Activated T-cell treated with anti-CD3 and anti-CD28 coated beads, Interleukin-2, amount 50 U/mL, for 1 hour (primary cell): ENCODE measurements around the gene ARL16.
A peak's percentile ranks its signal among the peaks of the same experiment; 100 is the strongest.

ENCODE experiments used
- DNase-seq: peaks from one replicate; pipeline ENCODE4 v3.0.0-alpha.2; 2020

The ARL16 gene

DNA sequence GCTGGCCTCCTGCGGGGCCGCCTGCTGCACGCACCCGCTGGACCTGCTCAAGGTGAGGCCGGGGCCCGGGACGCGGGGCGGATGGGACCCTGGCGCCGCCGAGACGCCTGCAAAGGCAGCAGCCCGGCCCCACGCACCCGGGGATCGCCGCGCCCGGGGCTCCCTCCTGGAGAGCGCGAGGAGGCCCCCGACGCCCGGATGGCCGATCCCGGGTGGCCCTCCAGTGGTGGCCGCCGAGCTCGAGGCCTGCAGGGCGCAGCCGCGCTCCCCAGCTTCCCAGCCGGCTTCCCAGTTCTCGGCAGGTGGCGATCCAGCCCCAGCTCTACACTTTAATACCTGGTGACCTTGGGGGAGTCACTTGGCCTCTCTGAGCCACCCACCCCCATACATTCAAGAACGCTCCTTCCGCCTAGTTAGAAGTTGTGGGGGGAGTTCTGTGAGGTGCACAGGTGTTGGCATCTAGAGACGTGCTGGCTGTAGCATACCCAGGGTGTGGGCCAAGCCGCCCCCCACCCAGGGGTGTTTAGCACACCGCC is 28.9 kb upstream of the ARL16 start:
- no peak for DNase-seq

DNA sequence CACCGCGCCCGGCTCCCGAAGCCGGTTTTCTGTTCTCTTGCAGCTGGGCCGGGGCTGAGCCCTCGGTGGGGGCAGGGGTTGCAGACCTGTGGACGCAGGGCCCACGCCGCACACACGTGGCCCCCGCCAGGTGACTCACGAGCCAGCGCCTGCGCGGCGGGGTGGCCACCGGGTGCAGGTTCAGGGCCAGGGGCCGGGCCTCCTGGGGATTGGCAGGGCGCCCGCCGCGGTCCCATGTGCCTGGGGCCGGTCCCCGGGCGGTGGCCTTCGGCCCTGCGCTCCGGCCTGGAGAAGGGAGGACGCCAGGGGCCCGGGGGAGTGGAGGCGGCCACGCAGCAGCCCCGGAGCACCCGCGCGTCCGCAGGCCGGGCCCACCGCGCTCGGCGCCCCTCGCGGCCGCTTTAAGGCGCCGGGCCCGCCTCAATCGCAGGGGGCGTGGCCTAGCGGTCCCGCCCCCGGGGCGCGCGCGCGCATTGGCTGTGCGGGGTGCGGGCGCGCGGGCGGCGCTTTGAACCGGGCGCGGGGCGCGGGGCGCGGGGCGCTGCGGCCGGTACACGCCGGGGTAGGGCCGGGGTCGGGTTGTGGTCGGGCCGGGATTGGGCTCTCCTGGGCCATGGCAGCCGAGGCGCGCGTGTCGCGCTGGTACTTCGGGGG is 28.3 kb upstream of the ARL16 start, which contains the start of gene SLC25A10:
SLC25A10 (plus strand) TSS at position 471 of the 654 bp plus-strand sequence; CDS start at position 614, 143 bp downstream.
- peak; percentile 86 for DNase-seq

DNA sequence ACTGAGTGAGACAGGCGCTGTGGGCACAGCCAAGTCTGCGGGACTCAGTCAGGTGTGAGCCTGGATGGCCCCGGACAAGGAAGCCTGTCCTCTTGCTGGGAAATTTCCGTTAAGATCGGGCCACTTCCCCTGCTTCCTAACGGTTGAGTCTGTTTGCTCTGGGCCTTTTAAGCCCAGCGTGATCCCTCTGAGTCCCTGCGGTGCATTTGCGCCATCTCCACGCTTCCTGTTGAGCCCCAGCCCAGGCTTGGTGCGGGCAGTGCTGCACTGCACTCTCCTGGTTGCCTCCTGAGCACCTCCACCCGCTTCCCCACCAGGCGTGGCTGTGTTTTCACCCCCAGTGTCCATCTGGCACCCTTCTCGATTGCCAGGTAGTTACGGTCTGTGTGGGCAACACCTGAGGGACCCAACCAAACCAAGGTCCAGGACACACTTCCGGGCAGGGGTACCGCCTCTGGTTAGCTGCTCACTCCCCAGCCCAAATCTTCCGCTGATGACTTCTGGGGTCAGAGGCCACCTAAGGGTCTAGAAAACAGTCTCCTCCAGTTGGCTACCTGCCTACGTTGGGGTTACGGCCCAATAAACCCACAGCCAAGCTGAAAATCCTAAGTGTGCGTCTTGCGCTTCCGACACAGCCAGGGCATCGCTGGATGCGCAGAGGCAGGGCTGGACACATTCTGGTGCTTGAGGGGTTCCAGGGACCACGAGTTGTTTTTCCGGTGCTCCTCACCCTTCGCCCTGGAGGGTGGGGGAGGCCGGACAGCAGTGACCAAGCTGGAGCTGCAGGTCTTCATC is 27.1 kb upstream of the ARL16 start:
- DNase-seq = no peak

DNA sequence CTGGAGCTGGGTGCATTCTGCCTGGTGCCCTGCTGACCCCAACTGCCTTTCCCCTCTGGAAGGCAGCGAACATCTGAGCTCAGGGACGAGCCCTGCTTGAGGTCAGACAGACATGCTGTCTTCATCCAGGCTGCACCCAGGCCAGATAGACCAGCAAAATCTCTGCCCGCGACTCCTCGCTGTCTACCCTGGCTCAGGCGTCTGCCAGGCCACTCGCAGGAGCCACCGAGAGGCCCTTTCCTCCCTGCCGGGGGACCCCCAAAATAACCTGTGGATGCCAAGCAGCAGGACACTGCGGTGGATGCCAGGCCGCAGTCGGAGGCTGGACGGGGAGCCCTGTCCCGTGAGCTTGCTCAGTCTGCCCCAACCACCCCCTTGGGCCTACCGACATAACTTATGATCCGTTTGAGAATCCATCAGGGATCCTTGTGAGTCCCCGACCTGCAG is 25.2 kb upstream of the ARL16 start:
- no peak for DNase-seq

DNA sequence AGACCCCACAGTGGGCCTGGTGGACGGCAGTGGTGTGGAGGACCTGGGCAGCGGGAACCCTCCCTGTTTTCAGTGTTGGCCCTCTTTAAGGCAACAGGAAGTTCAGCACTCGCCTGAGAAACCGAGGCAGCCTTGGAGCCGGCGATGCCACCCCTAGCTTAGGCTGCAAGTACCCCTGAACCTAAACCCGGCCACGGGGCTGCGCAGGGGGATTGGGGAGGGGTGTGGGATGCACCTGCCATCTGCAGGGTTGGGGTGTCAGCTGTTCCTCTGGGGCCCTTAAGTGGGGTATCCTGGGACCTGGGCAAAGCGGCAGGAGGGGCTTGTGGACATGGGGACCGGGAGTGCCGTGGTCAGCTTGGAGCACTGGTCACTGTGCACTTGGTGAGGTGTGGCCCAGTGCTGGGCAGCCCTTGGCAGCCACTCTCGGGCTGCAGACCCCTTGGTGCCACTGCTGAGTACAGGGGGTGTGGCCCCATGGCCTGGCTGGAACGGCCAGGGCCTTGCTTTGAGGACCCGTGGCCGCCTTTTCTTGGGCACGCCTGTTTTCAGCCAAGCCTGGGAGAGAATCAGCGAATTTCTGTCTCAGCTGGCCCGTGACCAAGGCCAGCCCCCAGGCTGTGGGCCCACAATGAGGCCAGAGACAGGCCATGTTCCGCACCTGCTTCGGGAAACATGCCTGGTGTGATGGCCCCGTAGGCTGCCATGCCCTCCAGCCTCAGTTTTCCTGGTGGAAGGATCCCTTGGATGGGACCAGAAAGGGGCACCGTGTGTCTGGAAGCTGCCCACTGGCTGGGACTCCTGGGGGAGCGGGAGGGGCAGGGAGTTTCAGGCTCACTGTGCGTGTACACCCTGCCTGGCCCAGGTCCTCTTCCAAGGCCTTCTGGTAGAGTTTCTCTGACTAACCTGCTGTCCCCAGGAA is 24.4 kb upstream of the ARL16 start:
- DNase-seq = no peak

DNA sequence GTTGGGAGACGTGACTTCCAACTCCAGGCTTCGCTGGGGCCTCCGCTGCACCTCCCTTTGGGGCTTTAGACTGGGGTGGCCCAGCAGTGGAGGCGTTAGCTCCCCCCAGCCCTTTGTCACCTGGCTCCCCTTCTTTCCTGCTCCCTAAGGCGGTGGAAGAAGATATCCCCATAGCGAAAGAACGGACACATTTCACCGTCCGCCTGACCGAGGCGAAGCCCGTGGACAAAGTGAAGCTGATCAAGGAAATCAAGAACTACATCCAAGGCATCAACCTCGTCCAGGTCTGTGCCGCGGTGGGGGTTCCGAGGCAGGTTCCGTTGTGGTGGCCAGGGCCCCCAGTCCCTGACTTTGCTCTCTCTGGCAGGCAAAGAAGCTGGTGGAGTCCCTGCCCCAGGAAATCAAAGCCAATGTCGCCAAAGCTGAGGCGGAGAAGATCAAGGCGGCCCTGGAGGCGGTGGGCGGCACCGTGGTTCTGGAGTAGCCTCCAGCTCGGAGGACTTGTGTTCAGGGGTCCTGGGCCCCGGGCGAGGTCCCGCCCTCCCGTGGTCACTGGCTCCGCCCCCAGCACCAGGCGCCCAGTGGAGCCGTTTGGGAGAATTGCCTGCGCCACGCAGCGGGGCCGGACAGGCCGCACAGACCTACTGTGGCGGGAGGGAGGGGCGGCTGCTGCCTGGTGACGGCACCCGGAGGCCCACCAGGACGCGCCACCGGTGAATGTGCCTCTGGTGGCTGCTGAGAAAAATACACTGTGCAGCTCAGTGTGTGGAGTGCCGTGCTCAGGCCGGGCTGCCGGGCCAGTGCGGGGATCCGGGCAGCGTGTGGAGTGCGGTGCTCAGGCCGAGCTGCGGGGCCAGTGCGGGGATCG is 23.4 kb upstream of the ARL16 start:
- no peak for DNase-seq

DNA sequence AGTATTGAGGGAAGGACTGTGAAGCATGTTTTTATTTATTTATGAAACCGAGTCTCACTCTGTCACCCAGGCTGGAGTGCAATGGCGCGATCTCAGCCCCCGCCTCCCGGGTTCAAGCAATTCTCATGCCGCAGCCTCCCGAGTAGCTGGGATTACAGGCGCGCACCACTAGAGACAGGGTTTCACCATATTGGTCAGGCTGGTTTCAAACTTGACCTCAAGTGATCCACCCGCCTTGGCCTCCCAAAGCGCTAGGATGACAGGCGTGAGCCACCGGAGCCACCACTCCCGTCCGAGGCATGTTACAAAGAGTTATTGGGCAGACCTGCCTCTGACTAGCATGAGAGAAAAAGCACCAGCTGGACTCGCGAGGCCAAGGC is 22.6 kb upstream of the ARL16 start:
- DNase-seq = no peak

DNA sequence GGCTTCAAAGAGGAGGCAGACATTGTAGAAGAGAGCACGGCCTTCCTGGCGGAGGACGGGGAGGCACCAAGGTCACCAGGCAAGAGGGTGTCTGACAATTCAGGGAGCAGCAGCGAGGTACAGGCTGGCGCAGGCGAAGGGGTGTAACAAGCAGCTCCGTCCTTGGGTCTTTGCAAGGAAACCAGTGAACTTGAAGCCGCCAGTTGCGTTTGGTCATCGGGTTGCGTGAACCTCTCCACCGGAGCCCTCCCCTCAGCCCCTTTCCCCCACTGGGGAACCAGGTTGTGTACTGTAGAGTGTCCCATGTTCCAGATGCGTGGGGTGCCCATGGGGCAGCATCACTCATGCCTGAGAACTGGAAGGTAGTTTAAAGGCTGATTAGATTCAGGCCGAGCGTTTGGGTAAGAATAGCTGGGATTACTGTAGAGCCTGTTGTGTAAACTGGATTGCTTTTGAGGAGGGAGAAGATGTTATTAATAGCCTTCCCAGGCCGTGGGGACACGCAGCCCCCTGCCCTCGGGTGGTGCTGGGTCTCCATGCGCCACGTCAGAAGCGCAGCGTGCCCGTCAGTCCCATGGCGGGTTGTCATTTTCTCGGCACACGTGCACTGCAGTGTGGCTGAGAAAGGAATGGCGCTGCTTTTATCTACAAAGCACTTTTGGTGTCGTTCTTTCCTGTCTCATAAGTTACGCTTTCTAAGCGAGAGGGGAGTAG is 22.1 kb upstream of the ARL16 start:
- no peak for DNase-seq

DNA sequence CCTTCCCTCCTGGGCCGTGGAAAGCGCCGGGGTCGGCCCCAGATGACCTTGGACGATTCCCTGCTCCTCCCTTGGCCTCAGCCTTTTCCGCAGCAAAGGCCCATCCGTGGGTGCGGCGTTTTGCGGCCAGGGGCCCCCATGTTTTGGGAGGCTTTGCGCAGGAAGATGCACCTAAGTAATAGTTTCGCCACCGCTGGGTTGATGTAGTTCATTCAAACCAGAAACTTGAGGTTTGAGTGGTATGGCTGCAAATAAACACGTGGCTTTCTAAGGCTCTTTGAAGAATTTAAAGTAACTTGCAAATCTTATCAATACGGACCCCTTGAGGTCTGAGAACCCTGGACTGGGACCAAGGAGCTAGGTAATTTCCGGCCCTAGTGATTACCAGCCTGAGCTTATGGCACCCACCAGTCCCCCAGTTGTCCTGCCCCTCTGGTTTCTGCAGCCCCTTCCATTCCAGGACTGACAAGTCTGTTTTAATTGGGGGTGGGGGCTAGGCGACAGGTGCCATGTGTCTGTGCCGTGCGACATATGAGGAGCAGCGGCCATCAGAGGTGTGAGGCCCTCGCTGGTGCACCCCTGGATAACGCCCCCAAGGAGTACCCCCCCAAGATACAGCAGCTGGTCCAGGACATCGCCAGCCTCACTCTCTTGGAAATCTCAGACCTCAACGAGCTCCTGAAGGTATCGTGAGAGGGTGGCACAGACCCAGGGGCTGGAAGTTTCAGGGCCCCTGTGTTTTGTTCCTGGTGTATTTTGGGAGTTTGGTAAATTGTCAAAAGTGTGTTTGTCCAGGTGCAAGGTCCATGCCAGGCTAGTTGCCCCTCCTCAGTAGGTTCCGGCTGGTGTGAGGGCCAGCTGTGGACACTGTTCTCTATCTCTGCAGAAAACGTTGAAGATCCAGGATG is 20.4 kb upstream of the ARL16 start:
- DNase-seq = no peak

DNA sequence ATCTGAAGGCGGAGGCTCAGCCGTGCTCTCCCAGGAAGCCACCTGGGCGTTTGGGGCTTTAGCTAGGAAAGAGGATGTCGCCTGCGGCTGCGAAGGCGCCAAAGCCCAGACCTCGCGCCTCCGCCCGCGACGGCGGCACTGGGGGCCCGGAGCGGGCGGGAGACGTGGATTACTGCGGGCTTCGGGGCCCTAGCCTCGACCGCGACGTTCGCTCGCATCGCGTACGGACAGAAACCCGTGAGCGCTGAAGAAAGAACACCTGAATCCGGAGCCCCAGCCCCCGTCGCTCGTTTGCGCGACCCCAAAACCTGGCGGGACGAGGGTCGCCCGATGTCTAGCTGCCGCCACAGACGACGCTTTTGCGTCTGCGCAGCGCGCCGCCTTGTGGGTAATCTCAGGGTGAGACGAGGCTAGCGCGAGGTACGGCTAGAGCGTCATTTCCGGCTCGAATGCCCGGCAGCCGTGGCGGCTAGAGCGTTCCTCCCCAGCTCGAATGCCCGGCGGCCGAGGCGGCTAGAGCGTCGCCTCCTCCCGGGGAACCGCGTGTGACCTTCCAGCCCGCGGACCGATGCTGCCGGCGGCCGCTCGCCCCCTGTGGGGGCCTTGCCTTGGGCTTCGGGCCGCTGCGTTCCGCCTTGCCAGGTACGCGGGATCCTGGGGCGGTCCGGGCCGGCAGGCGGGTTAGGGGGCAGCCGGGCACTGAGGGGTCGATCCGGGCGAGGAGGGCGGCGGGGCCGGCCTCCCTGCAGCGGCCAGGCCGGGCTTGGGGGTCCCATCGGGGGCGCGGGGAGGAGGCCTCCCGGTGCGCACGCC is 19.5 kb upstream of the ARL16 start, which contains the start of gene MRPL12:
MRPL12 (plus strand) TSS at position 434 of the 813 bp plus-strand sequence; CDS start at position 569, 135 bp downstream.
- DNase-seq = peak; percentile 88

DNA sequence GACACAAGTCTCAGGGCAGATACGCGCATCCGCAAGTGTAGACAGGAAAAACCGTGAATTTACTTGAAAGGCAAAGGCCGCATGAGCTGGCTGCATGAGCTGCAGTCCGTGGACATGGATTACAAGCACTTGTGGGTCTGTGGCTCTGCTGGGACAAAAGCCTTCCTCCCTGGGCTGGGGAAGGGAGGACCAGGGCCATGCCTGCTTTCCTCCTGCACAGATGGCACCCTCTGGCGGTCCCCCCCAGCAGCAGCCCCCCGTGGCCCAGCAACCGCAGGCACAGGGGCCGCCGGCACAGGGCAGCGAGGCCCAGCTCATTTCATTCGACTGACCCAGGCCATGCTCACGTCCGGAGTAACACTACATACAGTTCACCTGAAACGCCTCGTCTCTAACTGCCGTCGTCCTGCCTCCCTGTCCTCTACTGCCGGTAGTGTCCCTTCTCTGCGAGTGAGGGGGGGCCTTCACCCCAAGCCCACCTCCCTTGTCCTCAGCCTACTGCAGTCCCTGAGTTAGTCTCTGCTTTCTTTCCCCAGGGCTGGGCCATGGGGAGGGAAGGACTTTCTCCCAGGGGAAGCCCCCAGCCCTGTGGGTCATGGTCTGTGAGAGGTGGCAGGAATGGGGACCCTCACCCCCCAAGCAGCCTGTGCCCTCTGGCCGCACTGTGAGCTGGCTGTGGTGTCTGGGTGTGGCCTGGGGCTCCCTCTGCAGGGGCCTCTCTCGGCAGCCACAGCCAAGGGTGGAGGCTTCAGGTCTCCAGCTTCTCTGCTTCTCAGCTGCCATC is 17.9 kb upstream of the ARL16 start:
- DNase-seq = no peak

DNA sequence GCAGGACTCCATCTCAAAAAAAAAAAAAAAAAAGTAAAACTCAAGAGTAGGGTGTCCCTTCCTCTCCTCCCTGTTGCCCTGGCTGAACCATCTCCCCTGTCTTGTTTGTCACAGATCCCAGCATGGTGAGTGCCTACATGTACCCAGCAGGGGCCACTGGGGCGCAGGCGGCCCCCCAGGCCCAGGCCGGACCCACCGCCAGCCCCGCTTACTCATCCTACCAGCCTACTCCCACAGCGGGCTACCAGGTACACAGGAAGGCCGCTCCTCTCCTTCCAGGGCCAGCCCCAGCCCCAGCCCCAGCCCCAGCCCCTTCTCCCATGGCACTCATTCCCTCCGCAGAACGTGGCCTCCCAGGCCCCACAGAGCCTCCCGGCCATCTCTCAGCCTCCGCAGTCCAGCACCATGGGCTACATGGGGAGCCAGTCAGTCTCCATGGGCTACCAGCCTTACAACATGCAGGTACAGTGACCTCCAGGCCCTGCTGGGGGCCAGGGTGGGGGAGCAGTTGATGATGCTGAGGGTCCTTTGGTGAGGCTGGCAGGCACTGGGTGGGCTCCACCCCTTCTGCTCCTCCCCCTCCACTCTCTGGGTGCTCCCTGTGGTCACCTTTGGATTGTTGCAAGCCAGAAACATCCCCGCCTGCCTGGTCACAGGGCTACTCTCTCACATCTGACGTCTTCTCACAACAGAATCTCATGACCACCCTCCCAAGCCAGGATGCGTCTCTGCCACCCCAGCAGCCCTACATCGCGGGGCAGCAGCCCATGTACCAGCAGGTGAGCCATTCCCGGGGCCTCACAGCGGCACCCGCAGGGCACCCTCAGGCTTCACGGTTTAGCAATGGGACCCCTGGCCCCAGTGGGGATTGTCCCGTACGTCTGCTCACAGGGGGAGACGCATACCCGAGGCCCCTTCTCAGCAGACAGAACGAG is 17.0 kb upstream of the ARL16 start:
- DNase-seq = no peak

DNA sequence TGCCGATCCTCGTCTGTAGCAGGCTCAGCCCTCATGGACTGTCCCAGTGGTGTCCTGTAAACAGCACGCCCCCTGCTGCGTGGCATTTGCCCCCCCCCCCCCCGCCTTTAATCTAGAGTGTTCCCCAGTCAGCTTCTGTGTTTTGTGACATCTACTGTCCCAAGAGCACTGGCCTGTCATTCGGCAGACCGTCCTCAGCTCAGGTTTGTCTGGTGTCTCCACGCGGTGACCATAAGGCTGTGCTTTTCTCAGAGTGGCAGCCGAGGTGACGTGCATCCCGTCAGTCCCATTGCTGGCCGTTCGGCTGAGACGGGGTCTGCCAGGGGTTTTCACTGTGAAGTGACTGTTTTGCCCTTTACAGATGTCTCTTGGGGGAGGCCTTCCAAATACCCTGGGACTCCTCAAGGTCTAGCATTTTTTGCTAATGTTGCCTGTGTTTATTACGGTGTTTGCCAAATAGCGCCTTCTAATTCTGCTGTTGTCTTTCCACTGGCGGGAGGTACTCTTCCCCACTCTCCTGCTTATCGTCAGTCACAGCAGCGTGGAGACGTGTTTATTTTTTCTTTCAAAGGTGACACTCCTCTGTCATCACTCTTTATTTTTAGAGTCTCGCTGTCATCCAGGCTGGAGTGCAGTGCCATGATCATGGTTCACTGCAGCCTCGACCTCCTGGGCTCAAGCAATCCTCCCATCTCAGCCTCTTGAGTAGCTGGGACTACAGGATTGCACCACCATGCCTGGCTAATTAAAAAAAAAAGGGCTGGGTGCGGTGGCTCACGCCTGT is 13.9 kb upstream of the ARL16 start:
- no peak for DNase-seq

DNA sequence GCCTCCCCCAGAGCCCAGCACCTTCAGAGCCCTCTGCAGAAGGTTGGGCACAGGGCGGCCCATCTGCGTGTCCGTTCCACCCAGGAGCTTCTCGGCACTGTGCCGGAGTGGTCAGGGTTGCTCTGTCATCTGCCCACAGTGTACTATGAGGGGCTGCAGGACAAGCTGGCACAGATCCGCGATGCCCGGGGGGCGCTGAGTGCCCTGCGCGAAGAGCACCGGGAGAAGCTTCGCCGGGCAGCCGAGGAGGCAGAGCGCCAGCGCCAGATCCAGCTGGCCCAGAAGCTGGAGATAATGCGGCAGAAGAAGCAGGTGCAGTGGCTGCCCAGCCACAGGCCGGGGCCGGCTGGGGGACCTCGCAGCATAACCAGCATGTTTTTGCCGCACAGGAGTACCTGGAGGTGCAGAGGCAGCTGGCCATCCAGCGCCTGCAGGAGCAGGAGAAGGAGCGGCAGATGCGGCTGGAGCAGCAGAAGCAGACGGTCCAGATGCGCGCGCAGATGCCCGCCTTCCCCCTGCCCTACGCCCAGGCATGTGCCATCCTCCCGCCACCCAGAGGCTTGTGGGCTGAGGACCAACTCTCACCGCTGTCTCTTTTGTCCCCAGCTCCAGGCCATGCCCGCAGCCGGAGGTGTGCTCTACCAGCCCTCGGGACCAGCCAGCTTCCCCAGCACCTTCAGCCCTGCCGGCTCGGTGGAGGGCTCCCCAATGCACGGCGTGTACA is 12.8 kb upstream of the ARL16 start:
- DNase-seq = no peak

DNA sequence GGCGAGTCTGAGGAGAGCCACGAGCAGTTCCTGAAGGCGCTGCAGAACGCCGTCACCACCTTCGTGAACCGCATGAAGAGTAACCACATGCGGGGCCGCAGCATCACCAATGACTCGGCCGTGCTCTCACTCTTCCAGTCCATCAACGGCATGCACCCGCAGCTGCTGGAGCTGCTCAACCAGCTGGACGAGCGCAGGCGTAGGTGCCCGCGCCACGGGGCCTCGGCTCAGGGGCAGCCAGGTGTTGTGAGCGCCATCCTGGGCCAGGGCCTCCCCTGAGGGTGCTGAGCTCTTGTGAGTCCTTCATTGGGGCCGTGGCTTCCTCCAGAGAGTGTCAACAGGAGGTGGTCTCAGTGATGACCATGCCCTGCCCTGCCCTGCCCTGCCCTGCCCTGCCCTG is 12.2 kb upstream of the ARL16 start:
- DNase-seq = no peak

DNA sequence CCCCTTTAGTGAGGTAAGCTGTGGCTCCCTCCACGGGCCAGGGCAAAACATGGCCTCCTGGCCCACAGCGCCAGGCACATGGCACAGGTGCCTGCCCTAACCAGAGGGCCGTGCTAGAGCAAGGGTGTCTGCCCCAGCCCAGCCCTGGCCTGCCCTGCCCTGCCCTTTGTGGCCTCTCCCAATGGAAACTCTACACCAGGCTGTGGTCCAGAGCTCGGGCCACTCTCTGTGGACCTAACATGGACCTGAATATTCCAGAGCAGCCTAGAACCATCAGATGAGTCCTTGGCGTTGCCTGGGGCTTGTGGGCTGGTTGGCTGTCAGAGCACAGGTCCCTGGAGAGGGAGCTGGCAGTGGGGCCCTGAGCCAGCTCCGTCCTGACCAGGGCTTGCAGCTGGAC is 11.6 kb upstream of the ARL16 start:
- no peak for DNase-seq
